ENCODE data around the gene DDOST.

GRCh38 chr1:20710469-20711284 lies 49.5 kb upstream of the DDOST start:
- TF ChIP-seq CTCF (optimal IDR thresholded peaks at IDR 0.05 in 1 of 3, IDR thresholded peaks at IDR 0.05 in 1 of 3, conservative IDR thresholded peaks at IDR 0.05 in 1 of 3; ENCODE audit: extremely low read depth in 1 of 3, insufficient read depth in 2 of 3, low read length in 3 of 3): no peak
- no peak for TF ChIP-seq EZH2 (IDR thresholded peaks at IDR 0.05; ENCODE audit: low read length)

Data from keratinocyte (primary cell).